Endothelial cell of hepatic sinusoid (primary cell): ENCODE results near the gene ZNG1A.
"Not testable (repeated sequence)": the region's sequence is repeated elsewhere in the genome, so short reads cannot be mapped to it uniquely, and the experiment has no call there.

ENCODE experiments used
- in situ Hi-C: cut with HindIII; loops from 2 replicates; pipeline ENCODE4 v1.10.0; 2017; ENCODE audit warnings: low sequenced_read_pairs

The ZNG1A gene

DNA sequence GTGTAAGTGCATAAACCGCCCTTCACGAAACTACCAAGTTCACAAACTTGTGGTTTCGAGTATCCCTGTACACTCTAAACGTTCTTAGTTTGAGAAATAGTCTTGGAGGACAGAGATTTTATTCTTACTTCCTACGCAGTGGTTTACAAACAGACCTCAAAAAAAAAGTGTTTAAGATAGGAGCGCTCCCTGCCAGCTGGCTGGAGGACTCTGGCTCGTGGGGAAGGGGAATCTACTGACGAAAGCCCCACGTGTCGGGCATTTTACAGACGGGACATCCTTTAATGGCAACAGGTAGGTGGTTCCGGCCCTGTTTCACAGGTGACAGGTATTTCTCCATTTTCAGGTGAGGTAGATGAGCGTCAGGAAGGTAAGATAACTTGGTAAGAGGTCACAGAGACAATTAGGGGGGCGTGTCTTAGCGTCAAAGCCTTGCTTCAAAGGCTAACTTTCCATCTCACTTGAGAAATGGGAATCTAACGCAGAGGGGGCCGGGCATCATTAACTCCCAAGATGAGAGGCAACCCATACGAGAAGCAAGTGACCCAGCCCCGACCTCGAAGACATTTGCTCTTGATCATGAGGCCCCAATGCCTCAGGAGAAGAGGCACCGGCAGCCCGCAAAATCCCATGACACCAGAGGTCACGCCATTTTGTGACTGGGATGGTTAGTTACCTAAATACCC, 573 bp downstream of the ZNG1A start:
- in situ Hi-C loops, result not testable (repeated sequence)

GRCh38 chr9:169757-170156, 9.1 kb downstream of the ZNG1A start:
- in situ Hi-C loops, result not testable (repeated sequence)

GRCh38 chr9:159871-160270, 19.0 kb downstream of the ZNG1A start:
- in situ Hi-C loops, result not testable (repeated sequence)

DNA sequence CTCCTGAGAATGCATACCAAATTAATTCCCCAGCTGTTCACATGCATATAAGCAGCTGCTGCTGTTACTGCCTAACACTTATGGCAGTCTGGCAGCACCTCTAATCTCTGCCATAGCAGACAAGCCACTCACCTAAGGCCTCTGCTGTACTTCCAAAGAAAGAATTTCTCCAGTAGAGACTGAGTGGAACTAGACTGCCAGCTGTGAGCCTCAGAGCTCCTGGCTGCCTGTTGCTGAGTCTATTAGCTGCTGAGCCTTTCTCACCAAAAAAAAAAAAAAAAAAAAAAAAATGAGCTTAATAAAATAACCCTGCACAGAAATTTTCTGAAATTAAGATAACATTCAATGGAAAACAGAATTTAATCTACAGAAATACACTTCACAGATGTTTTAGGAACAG, 27.7 kb downstream of the ZNG1A start:
- in situ Hi-C loops, result not testable (repeated sequence)

DNA sequence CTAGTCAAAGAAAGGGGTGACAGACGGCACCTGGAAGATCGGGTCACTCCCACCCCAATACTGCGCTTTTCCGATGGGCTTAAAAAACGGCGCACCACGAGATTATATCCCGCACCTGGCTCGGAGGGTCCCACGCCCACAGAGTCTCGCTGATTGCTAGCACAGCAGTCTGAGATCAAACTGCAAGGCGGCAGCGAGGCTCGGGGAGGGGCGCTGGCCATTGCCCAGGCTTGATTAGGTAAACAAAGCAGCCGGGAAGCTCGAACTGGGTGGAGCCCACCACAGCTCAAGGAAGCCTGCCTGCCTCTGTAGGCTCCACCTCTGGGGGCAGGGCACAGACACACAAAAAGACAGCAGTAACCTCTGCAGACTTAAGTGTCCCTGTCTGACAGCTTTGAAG, 39.0 kb downstream of the ZNG1A start:
- in situ Hi-C loops, result not testable (repeated sequence)

DNA sequence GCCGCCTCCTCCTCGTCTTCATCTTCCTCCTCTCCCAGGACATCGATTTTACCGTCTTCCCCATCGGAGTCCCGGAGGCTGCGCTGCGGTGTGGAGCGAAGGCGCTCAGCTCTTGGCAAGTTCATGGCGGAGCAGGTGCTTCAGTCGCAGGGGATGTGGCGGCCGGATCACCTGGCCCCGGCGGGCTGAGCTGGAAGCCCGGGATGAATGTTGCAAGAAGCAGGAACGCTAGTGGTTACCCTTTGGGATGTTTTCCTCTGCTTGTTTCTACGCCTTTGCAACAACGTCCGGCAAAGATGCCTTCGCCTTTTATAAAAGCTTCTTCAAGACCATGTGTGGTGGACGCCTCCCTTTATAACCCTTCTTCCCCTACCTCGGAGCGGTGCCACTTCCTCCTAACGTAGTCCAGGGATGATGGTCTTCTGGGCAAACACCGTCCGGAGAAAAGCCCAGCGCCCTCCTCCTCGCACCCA, 60.8 kb downstream of the ZNG1A start, which contains the start of gene FOXD4:
TSS of gene FOXD4 (minus strand) at position 423 of the 473 bp plus-strand sequence. CDS start at position 125, 298 bp downstream.
- in situ Hi-C loops, result not testable (repeated sequence)

- in situ Hi-C loops, result not testable (repeated sequence)
Measured at GRCh38 chr9:117144-117994, 61.5 kb downstream of the ZNG1A start.

- in situ Hi-C loops, result not testable (repeated sequence)
Measured at GRCh38 chr9:116239-117077, 62.4 kb downstream of the ZNG1A start.

GRCh38 chr9:115118-115451, 63.8 kb downstream of the ZNG1A start:
- in situ Hi-C loops, result not testable (repeated sequence)

DNA sequence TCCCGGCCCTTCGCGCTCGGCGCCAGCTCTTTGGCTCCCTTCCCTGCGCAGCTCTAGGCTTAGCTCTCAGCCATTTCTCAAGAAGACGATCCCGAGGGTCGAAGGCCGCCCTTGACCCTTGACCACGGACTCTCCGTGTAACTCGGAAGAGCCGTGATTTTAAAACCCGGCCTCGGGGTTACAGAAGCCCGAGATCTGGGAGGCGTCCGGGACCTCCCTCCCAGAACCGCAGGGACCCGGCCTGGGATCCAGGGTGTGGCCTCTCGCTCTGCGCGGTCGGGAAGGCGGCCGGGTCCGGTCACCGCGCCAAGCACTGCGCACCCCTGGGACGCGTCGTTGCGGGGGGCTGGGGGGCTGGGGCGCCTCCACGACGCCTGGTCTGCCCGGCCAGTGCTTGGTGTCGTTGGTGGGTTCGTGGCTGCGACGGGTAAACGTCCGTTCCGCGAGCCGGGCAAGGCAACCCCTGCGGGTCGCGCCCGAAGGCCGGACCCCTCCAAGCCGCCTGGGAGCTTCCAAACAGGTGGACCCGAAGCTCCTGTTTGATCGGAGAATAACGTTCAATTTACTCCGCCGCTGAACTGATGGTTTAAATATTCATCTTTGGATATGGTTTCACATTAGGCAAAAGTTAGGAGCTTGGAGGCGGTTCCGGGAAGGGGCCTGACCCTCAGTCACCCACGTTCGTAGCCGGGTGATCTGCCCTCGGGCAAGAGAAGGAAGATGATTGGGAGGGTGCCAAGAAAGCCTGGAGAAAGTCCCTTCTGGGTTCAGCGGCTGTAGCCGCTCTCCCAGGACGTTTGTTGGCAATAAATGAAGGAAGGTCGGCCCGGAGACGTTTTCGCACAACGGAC, 64.4 kb downstream of the ZNG1A start:
- in situ Hi-C loops, result not testable (repeated sequence)

GRCh38 chr9:113468-114266, 65.2 kb downstream of the ZNG1A start:
- in situ Hi-C loops, result not testable (repeated sequence)

GRCh38 chr9:112589-113467, 66.0 kb downstream of the ZNG1A start:
- in situ Hi-C loops, result not testable (repeated sequence)

DNA sequence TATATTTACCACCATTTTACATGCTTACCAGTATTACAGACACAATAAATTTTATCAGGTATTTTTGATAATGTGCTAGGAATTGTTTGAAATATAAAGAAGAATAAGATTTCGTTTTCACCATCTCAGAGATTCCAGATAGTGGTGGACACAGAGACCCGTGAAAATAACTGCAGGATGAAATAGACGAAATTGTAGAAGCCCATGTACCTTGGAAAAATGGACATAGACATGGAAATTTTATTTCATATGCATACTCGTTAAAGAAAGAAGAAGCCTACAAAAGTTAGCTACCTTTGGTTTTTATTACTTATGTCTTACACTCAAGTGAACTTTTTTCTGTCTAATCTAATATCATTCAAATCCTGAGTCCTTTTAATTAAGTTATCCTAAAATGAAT, 68.2 kb downstream of the ZNG1A start:
- in situ Hi-C loops, result not testable (repeated sequence)

GRCh38 chr9:109540-109939, 69.3 kb downstream of the ZNG1A start:
- in situ Hi-C loops, result not testable (repeated sequence)

DNA sequence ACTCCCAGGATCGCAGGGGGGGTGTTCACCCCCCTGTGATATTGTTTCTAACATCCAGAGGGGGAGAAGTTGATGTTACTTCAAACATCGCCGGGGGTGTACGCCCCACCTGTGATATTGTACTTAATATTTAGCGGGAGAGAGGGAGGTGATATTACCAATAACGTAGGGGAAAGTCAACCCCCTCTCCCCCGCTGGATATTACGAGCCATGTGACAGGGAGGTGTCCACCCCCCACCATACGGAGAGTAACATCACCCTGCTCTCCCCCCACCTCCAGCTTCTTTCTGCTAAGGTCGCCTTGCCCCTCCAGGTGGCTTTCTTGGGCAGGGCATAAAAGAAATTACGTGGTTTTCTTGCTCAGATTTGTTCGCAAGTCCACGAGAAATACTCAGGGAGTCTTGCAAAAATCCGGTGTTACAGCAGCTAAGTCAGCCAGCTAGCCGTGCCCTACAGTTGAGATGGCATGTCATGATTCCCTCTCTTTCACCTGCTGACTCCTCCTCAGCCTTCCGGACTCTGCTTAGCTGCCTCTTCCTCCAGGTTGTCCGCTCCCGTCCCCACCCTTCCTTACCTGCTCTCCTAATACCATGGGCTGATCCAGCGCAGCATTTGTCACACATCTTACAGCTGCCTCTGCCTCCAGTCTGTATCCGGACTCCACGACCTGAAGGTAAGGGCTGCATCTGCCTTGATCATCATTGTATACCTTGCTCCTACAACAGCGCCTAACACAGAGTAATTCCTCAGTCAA, 69.9 kb downstream of the ZNG1A start:
- in situ Hi-C loops, result not testable (repeated sequence)

DNA sequence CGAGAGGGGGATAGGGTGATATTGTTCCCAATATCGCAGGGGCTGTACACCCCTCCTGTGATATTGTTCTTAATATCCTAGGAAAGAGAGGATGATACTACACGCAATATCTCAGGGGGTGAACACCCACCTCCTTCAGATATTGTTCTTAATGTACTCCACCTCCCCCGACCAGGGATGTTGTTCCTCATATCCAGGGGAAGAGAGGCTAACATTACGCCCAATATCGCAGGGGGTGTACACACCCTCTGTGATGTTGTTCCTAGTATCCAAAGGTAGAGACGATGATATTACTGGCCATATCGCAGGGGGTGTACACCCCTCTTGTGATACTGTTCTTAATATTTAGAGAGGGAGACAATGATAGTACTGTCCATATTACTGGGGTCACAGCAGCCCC, 72.9 kb downstream of the ZNG1A start:
- in situ Hi-C loops, result not testable (repeated sequence)

- in situ Hi-C loops, result not testable (repeated sequence)
Measured at GRCh38 chr9:100430-100829, 78.4 kb downstream of the ZNG1A start.

GRCh38 chr9:99867-100266, 79.0 kb downstream of the ZNG1A start:
- in situ Hi-C loops, result not testable (repeated sequence)
